RWPE2 (cell line): ENCODE measurements around the gene ZFP57.
A peak's percentile ranks its signal among the peaks of the same experiment; 100 is the strongest.

ENCODE experiments used
- ATAC-seq: fragments of 200-7000 bp; cut with Tn5 transposase; 3 replicates; pipeline ENCODE4 v1.9.1; 2021; ENCODE audit warnings: low read depth
- DNase-seq: peaks from one replicate; pipeline ENCODE4 v3.0.0-alpha.2; 2020; ENCODE audit warnings: low spot score
- H3K27ac ChIP-seq: fragments of 450-650 bp; 2 replicates; pipeline ENCODE4 v1.5.1; 2017; ENCODE audit warnings: mild to moderate bottlenecking; ENCODE audit not compliant: poor library complexity, severe bottlenecking
- H3K27me3 ChIP-seq: fragments of 250-450 bp; sonication (Bioruptor Pico); 2 replicates; pipeline ENCODE4 v1.5.1; 2021; ENCODE audit warnings: mild to moderate bottlenecking, moderate library complexity; ENCODE audit not compliant: insufficient read depth, poor library complexity, severe bottlenecking
- H3K36me3 ChIP-seq: fragments of 250-450 bp; sonication (Bioruptor Pico); 2 replicates; pipeline ENCODE4 v1.5.1; 2020; ENCODE audit warnings: low read depth, mild to moderate bottlenecking, moderate library complexity
- H3K4me1 ChIP-seq: fragments of 250-450 bp; sonication (Bioruptor Pico); 2 replicates; pipeline ENCODE4 v1.5.1; 2021; ENCODE audit warnings: mild to moderate bottlenecking, moderate library complexity; ENCODE audit not compliant: insufficient read depth, poor library complexity, severe bottlenecking
- H3K4me3 ChIP-seq: fragments of 250-450 bp; sonication (Bioruptor Pico); 2 replicates; pipeline ENCODE4 v1.5.1; 2021; ENCODE audit warnings: mild to moderate bottlenecking, moderate library complexity; ENCODE audit not compliant: severe bottlenecking
- H3K9me3 ChIP-seq: fragments of 250-450 bp; sonication (Bioruptor Pico); 2 replicates; pipeline ENCODE4 v1.5.1; 2021; ENCODE audit warnings: mild to moderate bottlenecking, moderate library complexity; ENCODE audit not compliant: severe bottlenecking
- TF ChIP-seq, protein P1 (sequence below): fragments of 450-650 bp; IDR thresholded peaks from one replicate; pipeline ENCODE4 v1.5.1; 2017; ENCODE audit warnings: mild to moderate bottlenecking, moderate library complexity; ENCODE audit not compliant: poor library complexity, severe bottlenecking

Gene ZFP57

DNA sequence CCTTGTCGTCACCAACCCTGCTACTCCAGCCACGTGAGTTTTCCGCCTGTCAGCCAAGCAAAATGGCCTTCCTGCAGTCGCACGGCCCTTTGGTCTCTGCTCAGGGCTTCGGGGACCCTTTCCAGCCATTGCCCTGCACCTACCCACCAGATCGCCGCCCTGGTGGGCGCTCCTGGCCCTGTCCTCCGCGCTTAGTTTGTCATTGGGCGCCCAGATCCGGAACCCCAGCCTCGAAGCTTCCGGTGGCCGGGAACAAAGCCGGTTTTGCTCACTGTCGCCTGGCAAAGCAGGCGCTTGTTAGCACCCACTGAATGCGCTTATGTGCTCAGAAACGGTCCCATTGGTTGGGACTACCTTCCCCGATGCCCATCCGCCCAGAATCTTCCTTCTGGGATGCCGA is 536 bp downstream of the ZFP57 start:
- peaks cover 21% of the 10 kb centered on the region for H3K36me3 ChIP-seq
- H3K27ac ChIP-seq = peak overlapping the region; percentile 95
- peaks cover 41% of the 10 kb centered on the region for H3K4me1 ChIP-seq
- TF ChIP-seq, protein P1, sequence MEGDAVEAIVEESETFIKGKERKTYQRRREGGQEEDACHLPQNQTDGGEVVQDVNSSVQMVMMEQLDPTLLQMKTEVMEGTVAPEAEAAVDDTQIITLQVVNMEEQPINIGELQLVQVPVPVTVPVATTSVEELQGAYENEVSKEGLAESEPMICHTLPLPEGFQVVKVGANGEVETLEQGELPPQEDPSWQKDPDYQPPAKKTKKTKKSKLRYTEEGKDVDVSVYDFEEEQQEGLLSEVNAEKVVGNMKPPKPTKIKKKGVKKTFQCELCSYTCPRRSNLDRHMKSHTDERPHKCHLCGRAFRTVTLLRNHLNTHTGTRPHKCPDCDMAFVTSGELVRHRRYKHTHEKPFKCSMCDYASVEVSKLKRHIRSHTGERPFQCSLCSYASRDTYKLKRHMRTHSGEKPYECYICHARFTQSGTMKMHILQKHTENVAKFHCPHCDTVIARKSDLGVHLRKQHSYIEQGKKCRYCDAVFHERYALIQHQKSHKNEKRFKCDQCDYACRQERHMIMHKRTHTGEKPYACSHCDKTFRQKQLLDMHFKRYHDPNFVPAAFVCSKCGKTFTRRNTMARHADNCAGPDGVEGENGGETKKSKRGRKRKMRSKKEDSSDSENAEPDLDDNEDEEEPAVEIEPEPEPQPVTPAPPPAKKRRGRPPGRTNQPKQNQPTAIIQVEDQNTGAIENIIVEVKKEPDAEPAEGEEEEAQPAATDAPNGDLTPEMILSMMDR = no peak
- H3K27me3 ChIP-seq = no peaks in the 10 kb centered on the region
- H3K4me3 ChIP-seq = peak overlapping the region; percentile 58
- no peaks in the 10 kb centered on the region for H3K9me3 ChIP-seq
- no peak for DNase-seq
- ATAC-seq = no peak

DNA sequence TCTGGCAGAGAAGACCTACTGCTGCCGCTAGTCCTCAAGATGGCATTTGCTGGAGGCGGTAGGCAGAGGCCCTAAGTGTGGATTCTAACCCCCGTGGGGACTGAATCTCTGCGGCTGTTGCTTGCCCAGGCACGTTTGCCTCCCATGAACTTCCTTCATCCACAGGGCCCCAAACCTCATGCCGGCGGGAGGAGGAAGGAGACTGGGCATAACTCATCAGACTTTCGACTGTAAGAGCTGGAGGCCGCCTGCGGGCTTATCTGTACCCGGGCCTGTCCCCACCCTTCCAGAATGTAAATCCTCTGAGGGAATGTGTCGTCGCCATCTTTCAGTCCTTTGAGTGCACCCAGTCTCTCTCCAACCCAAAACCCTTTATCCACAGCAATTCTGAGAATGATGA is 990 bp downstream of the ZFP57 start:
- ATAC-seq = peak; percentile 46
- TF ChIP-seq, protein P1 = no peak
- Histone ChIP-seq H3K27ac (peak overlapping the region; percentile 95), H3K9me3 (no peaks in the 10 kb centered on the region), H3K36me3 (peaks cover 25% of the 10 kb centered on the region), H3K4me1 (peaks cover 41% of the 10 kb centered on the region), H3K27me3 (no peaks in the 10 kb centered on the region), H3K4me3 (peak overlapping the region; percentile 58)
- DNase-seq = peak; percentile 75

DNA sequence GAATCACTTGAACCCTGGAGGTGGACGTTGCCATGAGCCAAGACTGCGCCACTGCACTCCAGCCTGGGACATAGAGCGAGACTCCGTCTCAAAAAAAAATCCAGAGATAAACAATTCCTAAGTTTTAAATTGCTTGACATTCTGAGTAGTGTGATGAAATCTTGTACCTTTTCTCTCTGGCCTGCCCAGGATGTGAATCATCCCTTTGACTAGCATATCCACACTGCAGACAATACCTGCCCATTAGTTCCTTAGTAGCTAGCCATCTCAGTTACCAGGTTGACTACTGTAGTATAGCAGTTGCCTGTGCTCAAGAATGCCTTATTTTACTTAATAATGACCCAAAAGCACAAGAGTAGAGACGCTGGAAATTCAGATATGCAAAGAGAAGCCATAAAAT is 2.8 kb downstream of the ZFP57 start:
- Histone ChIP-seq H3K27ac (peak overlapping the region; percentile 95), H3K36me3 (peaks cover 37% of the 10 kb centered on the region), H3K4me1 (peaks cover 41% of the 10 kb centered on the region), H3K27me3 (no peaks in the 10 kb centered on the region), H3K9me3 (no peaks in the 10 kb centered on the region), H3K4me3 (peak overlapping the region; percentile 58)
- no peak for DNase-seq
- TF ChIP-seq, protein P1 = no peak
- peak; percentile 85 for ATAC-seq

DNA sequence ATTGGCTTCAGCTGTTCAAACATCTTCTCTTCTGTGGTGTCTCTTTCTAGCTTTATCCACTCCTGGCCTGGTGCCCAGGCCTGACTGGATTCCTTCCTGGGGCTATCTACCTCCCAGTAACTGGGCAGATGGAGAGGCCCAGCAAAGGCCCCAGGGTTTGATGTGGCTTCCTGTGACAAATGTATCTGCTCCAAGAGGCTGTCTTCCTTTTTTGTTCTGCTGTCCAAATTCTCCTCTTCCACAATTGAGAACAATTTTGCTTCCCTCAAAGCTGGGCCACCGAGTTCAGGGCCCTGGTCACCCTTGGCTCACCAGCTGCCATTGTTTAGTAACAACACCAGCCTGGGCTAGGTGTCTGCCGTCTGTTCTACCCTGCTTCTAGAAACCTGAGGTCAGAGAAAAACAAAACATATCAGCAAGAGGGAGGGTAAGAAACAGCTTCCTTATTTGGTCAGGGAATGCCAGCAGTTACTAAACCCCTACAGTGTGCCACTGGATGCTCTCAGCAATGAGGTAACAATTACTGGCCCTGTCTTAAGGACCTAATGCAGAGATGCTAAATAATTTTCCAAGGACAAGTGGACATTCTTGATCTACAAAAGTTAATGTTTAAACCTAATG is 3.9 kb downstream of the ZFP57 start:
- DNase-seq = no peak
- Histone ChIP-seq H3K27ac (peak overlapping the region; percentile 95), H3K4me1 (peaks cover 41% of the 10 kb centered on the region), H3K4me3 (no peak overlapping the region), H3K36me3 (peaks cover 46% of the 10 kb centered on the region), H3K9me3 (no peaks in the 10 kb centered on the region), H3K27me3 (no peaks in the 10 kb centered on the region)
- TF ChIP-seq, protein P1 = no peak
- ATAC-seq = peak; percentile 60

DNA sequence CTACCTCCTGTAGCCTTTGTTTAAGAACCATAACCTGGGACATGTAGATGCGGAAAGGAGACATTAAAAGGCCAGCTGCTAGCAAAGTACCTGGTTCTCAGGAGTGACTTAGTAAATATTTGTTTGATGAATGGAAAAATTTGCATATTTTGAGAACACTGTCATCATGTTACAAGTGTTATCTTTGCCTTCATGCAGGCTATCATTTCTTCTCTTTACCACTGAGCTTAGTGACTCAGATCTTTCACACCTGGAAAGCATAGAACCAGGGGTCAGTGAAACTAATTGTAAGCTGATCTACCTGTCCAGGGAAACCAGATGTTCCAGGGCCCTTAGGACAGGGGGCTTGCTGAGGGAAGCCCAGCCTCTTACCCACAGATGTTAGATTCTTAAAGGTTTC is 5.4 kb downstream of the ZFP57 start:
- TF ChIP-seq, protein P1 = no peak
- Histone ChIP-seq H3K27me3 (no peaks in the 10 kb centered on the region), H3K4me1 (peaks cover 41% of the 10 kb centered on the region), H3K27ac (peak overlapping the region; percentile 95), H3K36me3 (peaks cover 57% of the 10 kb centered on the region), H3K9me3 (no peaks in the 10 kb centered on the region), H3K4me3 (no peak overlapping the region)
- DNase-seq (no peak), ATAC-seq (no peak)
